NK-92 treated with Interleukin-12 subunit alpha and Interleukin-12 subunit beta, amount 100 ng/mL, for 24 hours (cell line): ENCODE data around the gene TGM2.

ENCODE experiments used
- DNase-seq: peaks from one replicate; lab custom pipeline; 2025; lab: John Stamatoyannopoulos, UW

The TGM2 gene

DNA sequence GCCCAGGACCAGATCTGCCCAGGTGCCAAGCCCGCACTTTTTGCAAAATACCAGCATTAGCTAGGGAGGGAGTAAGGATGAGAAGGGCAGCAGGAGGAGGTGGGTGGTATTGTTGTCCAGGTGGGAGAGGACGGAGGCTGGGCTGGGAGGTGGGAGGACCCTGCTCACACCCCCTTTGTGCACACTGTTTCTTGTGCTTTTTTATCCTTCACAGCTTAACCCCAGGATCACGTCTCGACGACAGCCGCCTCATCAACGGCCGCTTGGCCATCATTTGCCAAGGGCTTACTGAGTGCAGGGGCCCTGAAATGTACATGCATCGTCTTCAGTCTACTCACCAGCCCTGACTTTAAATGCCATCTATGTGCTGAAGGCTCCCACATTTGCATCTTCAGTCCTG, 12.1 kb upstream of the TGM2 start:
- DNase-seq = no peak

DNA sequence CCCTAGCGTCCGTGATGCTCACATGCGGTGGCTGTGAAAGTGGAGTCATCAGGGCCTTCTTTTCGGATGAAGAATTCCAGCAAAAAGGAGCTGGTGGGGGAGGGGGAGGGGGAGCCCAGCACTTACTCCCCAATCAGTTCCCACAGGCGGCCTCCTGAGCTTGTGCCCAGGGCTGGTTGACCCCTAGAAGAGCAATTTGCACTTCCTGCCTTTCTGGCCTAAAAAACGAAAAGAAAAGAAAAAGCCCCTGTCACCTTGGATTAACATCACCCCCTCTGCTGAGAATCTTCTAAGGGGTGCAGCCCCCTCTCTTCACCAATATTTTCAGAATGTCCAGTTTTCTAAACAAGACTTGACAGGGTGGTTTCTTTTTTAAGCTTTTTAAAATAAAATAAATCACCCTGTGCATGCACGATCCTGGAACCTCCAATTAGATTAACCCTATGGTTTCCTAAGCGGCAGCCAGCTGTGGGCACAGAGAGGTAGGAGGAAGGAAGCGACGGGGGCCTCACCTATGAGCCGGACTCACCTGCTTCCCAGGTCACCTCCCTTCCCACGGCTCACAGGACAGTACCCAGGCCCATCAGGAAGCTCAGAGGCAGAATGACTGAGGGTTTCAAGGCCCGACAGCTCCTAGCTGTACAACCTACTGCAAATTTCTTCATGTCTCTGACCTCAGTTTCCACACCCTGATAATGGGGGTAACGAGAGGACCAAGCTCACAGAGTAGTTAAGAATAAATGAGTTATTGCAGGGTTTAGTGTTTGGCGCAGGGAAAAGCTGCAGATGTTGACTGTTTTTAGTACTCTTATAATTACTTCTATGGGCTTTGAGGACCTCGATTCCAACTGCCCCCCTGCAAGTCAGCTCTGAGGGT, 10.5 kb upstream of the TGM2 start:
- no peak for DNase-seq

- DNase-seq = no peak
Measured at GRCh38 chr20:38173237-38174156, 8.4 kb upstream of the TGM2 start.

- no peak for DNase-seq
Measured at GRCh38 chr20:38172408-38172807, 7.3 kb upstream of the TGM2 start.

DNA sequence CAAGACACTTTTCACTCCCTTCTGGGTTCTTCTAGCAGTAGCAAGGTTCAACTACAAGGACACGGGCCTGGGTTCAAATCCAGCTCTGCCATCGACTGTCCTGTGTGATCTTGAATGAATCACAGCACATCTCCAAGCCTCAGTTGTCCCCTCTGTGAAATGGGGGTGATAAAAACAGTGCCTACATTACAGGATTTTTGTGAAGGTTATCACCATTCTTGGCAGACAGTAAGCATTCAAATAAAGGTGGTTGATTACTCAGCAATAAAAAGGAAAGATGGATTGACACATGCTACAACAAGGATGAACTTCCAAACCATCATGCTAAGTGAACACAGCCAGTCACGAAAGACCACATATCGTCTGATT, 6.6 kb upstream of the TGM2 start:
- DNase-seq = no peak

- no peak for DNase-seq
Measured at GRCh38 chr20:38170826-38171674, 6.0 kb upstream of the TGM2 start.

GRCh38 chr20:38170219-38170825, 5.3 kb upstream of the TGM2 start:
- DNase-seq = no peak

DNA sequence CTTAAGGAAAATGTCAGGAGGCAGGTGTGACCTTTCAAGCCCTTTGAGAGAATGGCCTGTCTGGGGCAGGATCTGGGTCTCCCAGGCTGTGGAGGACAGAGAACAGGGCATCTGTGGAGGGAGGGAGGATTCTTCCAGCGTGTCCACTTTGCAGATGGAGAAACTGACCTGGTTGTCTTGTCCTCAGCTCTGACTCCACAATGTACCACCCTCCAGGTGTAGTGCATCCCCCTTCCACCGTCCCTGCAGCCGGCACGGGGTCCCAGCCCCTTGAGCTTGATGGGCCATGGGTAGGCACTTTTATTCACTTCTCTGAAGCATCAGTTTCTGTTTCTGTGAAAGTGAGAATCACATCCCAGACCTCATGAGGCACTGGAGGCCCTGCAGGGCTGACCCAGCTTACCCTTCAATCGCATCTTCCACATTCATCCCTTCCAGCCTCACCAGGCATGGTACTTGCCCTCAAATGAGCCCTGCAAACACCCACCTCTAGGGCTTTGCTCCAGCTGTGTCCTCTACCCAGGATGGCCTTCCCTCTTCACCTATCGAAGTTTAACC, 4.6 kb upstream of the TGM2 start:
- DNase-seq = no peak

DNA sequence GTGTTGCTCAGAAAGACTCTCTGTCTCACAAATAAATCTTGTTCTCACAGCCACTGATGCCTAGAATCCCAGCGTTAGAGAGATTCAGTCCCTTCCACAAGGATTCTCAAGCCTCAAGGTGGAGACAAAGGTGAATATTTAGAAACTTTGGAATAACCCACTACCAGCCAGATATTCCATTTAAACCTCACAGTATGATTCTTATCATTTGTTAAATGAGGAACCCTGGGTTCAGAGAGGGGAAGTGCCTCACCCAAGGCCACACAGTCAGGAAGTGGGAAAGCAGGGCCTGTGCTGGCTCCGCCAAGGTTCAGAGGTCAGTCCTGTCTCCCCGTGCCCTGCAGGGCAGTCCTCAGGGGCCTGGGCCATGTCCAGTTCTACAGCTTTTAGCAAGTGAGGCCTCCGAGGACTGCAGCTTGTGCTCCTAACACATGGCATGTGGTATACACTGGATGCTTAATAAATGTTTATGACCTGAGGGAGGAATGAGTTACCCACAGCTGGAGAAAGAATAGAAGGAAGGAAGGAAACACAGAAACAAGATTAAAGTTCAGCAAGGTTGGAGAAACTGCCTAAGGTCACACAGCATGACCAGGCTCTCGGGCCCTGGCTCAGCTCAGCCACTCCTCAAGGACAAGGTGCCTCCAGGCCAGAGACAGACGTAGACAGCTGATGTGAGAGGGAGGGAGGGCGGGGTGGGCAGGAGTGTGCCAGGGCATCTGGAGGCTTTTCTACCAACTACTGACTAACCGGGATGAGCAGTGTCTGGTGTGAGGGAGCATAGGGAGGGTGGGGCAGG, 3.9 kb upstream of the TGM2 start:
- DNase-seq = no peak

- DNase-seq = peak; percentile 27
Measured at GRCh38 chr20:38167851-38168760, 3.0 kb upstream of the TGM2 start.

- no peak for DNase-seq
Measured at GRCh38 chr20:38167328-38167850, 2.3 kb upstream of the TGM2 start.

DNA sequence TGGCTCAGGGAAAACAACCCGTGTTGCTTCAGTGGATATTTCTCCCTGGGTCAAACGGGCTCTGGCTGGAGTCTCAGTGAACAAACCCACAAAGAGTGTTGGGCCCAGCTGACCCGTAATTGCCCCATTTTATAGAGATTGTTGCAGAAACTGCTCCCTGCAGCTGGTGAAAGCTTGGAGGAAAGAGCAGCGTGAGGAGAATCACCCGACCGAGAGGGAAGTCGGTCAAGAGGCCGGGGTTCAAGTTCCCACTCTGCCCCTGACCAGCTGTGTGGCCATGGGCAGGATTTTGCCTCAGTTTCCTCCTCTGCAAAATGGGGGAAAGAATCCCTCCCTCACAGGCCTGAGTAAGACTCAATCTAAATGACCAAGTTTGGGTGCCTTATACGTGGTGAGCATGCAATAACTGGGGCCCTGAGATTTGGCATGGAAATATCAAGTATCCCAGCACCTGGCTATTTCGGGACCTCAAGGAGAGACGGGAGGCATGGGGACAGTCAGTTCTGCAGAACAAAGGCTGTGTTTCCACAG, 1.7 kb upstream of the TGM2 start:
- no peak for DNase-seq

DNA sequence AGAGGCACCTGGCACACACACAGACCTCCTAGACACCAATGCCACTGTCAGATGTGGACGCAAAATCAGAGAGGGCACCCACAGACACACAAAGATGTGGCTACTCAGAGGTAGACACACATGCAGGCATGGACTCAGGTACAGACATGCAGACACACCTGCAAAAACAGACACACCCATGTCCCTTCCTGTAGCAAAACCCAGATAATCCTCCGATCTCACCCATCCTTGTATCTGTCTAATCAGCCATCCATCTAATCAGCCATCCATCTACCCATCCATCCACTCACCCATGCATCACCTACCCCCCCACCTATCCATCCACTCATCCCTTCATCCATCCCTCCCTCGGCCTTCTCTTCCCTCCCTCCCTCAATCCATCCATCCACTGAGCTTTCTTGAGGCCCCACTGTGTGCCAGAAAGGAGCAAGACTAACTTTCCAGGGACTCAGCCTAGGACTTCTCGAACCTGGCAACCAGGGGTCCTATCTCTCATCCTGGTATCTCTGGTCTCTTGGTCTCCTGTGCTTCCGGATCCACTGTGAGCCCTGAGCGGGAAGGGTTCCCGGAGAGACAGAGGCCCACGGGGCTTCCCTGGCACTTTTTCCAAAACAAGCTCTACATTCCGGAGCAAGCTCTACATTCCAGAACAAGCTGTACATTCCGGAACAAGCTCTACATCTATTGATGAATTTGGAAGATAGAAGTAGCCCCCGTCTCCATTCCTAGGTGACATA, 1.1 kb upstream of the TGM2 start:
- DNase-seq = no peak

- DNase-seq = no peak
Measured at GRCh38 chr20:38164624-38165088, 414 bp downstream of the TGM2 start.

DNA sequence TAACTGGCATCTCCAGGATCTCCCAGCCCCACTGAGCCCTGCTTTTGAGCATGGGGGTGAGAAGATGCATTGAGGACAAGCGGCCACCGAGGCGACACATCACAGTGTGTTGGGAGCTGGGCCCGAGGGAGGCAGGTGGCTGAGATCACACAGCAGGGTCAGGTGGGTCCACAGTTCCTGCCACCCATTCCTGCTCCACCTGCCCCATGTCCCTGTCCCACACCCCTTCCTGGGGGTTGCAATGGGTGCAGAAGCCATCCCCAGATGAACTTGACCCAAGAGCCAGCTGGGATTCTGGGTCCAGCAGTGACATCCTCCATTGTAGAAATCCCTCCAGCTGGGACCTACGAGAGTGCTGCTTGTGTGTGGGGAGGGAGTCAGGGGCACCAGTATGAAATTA, 1.0 kb downstream of the TGM2 start:
- no peak for DNase-seq

DNA sequence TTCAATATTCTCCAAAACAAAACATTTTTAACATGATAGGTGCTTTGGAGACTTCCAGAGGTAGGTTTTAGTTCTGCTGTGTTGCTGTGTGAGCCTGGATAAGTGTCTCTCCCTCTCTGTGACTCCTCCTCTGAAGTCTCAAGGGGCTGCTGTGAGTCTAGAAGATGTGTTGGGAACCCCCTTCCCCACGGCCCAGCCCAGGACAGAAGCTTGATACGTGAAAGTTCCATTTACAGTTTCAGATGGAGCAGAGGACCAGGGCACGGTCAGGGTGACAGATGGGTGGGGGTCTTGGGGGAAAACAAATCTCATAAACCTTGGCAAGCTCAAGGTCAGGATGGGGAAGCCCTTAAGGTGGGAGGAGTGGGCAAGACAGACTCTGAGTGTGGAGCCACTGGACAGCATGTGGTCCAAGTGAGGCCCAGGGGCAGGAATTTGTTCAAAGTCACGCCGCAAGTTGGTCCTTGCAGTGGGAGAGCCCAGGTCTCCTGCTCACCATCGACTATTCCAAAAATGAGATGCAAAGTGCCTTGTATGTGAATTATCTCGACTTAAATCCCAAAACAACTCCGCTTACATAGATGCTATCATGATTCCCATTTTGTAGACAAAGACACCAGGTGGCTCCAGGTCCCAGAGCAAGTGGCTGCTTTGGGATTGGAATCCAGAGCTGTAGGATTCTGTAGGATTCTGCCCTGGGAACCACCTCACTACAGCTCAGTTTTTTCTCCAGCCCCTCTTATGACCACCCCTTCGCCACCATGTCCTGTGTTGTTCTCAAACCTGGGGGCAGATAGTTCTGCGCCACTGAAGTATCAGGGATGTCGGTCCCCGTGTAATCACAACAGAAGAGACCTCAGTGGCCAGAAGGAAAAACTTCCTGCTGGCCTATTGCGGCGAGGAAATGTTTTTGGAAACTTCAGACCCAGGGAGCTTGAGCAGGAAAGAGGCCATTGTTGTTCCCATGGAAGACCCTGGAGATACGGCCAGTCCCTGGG, 1.9 kb downstream of the TGM2 start:
- no peak for DNase-seq

DNA sequence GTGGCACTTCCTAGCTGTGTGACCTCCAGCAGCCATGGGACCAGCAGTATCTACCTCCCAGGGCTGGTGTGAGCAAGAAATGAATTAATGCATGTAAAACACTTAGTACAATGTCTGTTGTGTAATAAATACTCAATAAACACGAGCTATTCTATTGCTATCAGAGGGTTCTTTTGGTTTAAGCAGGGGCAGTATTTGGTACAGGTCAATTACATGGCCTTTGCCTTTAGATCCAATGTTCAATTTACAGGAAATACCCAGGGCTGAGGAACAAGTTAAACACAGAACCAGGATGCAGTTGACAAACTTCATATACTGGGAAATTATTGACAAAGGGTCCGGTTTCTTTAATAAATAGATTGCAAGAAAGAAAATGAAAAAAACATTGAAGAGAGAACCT, 2.9 kb downstream of the TGM2 start:
- DNase-seq = no peak
